ENCODE measurements around the gene CTU1.
A peak's percentile ranks its signal among the peaks of the same experiment; 100 is the strongest.

DNA sequence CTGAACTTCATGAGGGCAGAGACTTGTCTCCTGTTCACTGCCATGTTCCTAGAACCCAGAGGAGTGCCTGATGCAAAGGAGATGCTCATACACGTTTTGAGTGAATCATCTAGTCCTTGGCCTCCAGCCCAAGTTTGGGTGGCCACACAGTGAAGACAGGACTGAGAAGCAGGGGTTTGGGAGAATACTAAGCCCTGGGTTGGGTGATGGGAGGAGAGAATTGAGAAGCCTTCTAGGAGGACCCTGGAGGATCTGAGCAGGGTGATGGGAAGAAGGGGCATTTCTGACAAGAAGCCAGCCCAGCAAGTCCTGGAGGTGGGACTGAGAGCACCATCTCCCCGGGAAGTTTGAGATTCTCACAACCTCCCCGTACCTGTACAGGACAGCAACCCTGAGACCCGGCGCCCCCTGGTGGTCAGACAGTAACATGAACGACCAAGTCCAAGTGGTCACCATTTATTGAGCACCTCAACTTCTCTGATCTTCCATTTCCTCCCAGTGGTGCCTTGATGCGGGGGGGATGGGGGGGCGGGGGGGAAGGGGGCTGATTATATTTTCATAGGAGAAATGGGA is 11.0 kb downstream of the CTU1 start:
- TF ChIP-seq, protein P1, sequence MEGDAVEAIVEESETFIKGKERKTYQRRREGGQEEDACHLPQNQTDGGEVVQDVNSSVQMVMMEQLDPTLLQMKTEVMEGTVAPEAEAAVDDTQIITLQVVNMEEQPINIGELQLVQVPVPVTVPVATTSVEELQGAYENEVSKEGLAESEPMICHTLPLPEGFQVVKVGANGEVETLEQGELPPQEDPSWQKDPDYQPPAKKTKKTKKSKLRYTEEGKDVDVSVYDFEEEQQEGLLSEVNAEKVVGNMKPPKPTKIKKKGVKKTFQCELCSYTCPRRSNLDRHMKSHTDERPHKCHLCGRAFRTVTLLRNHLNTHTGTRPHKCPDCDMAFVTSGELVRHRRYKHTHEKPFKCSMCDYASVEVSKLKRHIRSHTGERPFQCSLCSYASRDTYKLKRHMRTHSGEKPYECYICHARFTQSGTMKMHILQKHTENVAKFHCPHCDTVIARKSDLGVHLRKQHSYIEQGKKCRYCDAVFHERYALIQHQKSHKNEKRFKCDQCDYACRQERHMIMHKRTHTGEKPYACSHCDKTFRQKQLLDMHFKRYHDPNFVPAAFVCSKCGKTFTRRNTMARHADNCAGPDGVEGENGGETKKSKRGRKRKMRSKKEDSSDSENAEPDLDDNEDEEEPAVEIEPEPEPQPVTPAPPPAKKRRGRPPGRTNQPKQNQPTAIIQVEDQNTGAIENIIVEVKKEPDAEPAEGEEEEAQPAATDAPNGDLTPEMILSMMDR (IDR thresholded peaks at IDR 0.05; ENCODE audit: low read depth, low read length), result peak; percentile 47
- TF ChIP-seq, protein P2, sequence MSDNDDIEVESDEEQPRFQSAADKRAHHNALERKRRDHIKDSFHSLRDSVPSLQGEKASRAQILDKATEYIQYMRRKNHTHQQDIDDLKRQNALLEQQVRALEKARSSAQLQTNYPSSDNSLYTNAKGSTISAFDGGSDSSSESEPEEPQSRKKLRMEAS (IDR thresholded peaks at IDR 0.05; ENCODE audit: low read depth, low read length), result no peak
- no peak for TF ChIP-seq POLR2A (IDR thresholded peaks at IDR 0.05; ENCODE audit: extremely low read depth, insufficient read length)
- TF ChIP-seq MYC (IDR thresholded peaks at IDR 0.05; ENCODE audit: low read depth, low read length), result no peak
